NCI-H748 (cell line): ENCODE data around the gene DOK6.

Experiments used
- DNase-seq: peaks from one replicate; lab custom pipeline; 2025; ENCODE audit not compliant: unreplicated experiment; lab: John Stamatoyannopoulos, UW

Gene DOK6

GRCh38 chr18:69432847-69433246 is 32.2 kb downstream of the DOK6 start:
- no peak for DNase-seq

- no peak for DNase-seq
Measured at GRCh38 chr18:69435000-69435399, 34.3 kb downstream of the DOK6 start.

GRCh38 chr18:69444221-69444620 is 43.5 kb downstream of the DOK6 start:
- no peak for DNase-seq

- no peak for DNase-seq
Measured at GRCh38 chr18:69447886-69448285, 47.2 kb downstream of the DOK6 start.

- DNase-seq = peak; percentile 16
Measured at GRCh38 chr18:69455125-69455524, 54.4 kb downstream of the DOK6 start.

- DNase-seq = peak; percentile 42
Measured at GRCh38 chr18:69469444-69469919, 68.8 kb downstream of the DOK6 start.

GRCh38 chr18:69480460-69480859 is 79.8 kb downstream of the DOK6 start:
- DNase-seq = no peak

GRCh38 chr18:69483574-69483973 is 82.9 kb downstream of the DOK6 start:
- no peak for DNase-seq

GRCh38 chr18:69484699-69485396 is 84.2 kb downstream of the DOK6 start:
- DNase-seq = no peak

GRCh38 chr18:69487488-69488394 is 87.1 kb downstream of the DOK6 start:
- DNase-seq = no peak

GRCh38 chr18:69490072-69490471 is 89.4 kb downstream of the DOK6 start:
- DNase-seq = no peak

- DNase-seq = no peak
Measured at GRCh38 chr18:69490813-69491212, 90.1 kb downstream of the DOK6 start.

- DNase-seq = no peak
Measured at GRCh38 chr18:69491576-69491975, 90.9 kb downstream of the DOK6 start.

- DNase-seq = no peak
Measured at GRCh38 chr18:69492861-69493260, 92.2 kb downstream of the DOK6 start.

GRCh38 chr18:69494841-69495240 is 94.2 kb downstream of the DOK6 start:
- DNase-seq = no peak

GRCh38 chr18:69495338-69495737 is 94.7 kb downstream of the DOK6 start:
- DNase-seq = no peak

GRCh38 chr18:69495841-69496533 is 95.3 kb downstream of the DOK6 start:
- no peak for DNase-seq

GRCh38 chr18:69518989-69519388 is 118.3 kb downstream of the DOK6 start:
- no peak for DNase-seq

- DNase-seq = no peak
Measured at GRCh38 chr18:69523582-69523981, 122.9 kb downstream of the DOK6 start.

GRCh38 chr18:69528435-69528834 is 127.7 kb downstream of the DOK6 start:
- DNase-seq = no peak

GRCh38 chr18:69529151-69529550 is 128.5 kb downstream of the DOK6 start:
- no peak for DNase-seq

- no peak for DNase-seq
Measured at GRCh38 chr18:69531973-69532372, 131.3 kb downstream of the DOK6 start.
